ENCODE data around the gene TTC21A. TPM values are rescaled to one million over a fixed set of nuclear protein-coding genes. Genes with fewer than 3 reads are reported as not detected.

TTC21A gene
- total RNA-seq, 2 experiments from 2014 or later: 0.69 to 0.79 TPM

DNA sequence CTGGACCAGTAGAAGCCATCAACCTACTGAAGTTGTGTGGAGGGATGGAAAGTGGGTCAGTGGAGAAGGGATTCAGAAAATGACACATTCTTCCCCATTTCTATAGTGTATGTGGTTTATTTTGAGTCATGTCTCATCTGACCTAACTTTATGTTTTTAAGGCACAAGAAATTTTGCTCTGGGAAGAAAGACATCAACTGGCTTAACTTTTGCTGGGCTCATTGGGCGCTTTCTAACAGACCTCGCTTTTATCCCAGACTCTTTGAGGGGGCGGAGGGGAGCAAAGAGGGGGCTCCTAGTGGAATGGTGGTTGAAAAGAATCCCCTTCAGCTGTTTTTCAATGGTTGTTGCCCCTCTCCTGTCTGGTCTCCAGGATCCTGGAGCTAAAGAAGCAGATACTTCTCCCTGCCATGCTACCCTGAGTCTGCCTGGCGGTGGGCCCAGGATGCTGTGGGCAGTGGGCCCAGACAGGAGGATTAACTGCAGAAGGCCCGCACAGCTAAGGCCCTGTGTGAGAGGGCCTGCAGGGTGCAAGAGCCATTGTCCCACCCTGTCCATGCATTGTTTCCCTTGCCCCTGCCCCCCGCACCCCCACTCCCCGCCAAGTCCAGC, 31.4 kb downstream of the TTC21A start:
- Mint-ChIP-seq H3K4me1 (ENCODE audit: low read depth) (peaks cover 36% of the 10 kb centered on the region), H3K27ac (peak overlapping the region; percentile 48), H3K36me3 (ENCODE audit: low read depth) (peaks cover 38% of the 10 kb centered on the region), H3K9me3 (no peaks in the 10 kb centered on the region), H3K4me3 (no peak overlapping the region), H3K27me3 (no peaks in the 10 kb centered on the region)
- intact Hi-C loops (cut with micrococcal nuclease): no loop called here
- TF ChIP-seq CTCF (IDR thresholded peaks at IDR 0.05): no peak
- DNase-seq (no peak), ATAC-seq (peak; percentile 34)
- POLR2A ChIA-PET: interaction anchor here (0.8 to 1.3 kb wide), 3 partner anchors 11 to 40 kb away, joined by 4 to 5 read pairs (median 5); no protein-coding TSS in a partner anchor
- CTCF ChIA-PET: no interaction called here

- ATAC-seq (no peak), DNase-seq (no peak)
- no peak for TF ChIP-seq CTCF (IDR thresholded peaks at IDR 0.05)
- no peaks in the 10 kb centered on the region for H3K9me3 Mint-ChIP-seq
- peaks cover 36% of the 10 kb centered on the region for H3K4me1 Mint-ChIP-seq (ENCODE audit: low read depth)
- no peak overlapping the region for H3K4me3 Mint-ChIP-seq
- ChIA-PET POLR2A (interaction anchor here (0.8 to 1.3 kb wide), 3 partner anchors 12 to 39 kb away, joined by 4 to 5 read pairs (median 5); no protein-coding TSS in a partner anchor), CTCF (no interaction called here)
- no peaks in the 10 kb centered on the region for H3K27me3 Mint-ChIP-seq
- H3K36me3 Mint-ChIP-seq (ENCODE audit: low read depth): peaks cover 43% of the 10 kb centered on the region
- no peak overlapping the region for H3K27ac Mint-ChIP-seq
- intact Hi-C loops (cut with micrococcal nuclease): no loop called here
Measured at GRCh38 chr3:39139442-39139841, 32.0 kb downstream of the TTC21A start.

GRCh38 chr3:39140341-39140971, 33.0 kb downstream of the TTC21A start:
- DNase-seq (no peak), ATAC-seq (no peak)
- no peaks in the 10 kb centered on the region for H3K9me3 Mint-ChIP-seq
- peaks cover 39% of the 10 kb centered on the region for H3K4me1 Mint-ChIP-seq (ENCODE audit: low read depth)
- peaks cover 53% of the 10 kb centered on the region for H3K36me3 Mint-ChIP-seq (ENCODE audit: low read depth)
- TF ChIP-seq CTCF (IDR thresholded peaks at IDR 0.05): no peak
- POLR2A ChIA-PET: interaction anchor here (0.9 to 1.9 kb wide), 5 partner anchors 10 to 49 kb away, joined by 3 to 7 read pairs (median 3); partner anchors contain the start of gene TTC21A
- peak overlapping the region; percentile 26 for H3K27ac Mint-ChIP-seq
- no peak overlapping the region for H3K4me3 Mint-ChIP-seq
- CTCF ChIA-PET: interaction anchor here (0.7 kb wide), 1 partner anchor 148 kb away, joined by 3 read pairs; no protein-coding TSS in a partner anchor
- no peaks in the 10 kb centered on the region for H3K27me3 Mint-ChIP-seq
- intact Hi-C loops (cut with micrococcal nuclease): no loop called here

DNA sequence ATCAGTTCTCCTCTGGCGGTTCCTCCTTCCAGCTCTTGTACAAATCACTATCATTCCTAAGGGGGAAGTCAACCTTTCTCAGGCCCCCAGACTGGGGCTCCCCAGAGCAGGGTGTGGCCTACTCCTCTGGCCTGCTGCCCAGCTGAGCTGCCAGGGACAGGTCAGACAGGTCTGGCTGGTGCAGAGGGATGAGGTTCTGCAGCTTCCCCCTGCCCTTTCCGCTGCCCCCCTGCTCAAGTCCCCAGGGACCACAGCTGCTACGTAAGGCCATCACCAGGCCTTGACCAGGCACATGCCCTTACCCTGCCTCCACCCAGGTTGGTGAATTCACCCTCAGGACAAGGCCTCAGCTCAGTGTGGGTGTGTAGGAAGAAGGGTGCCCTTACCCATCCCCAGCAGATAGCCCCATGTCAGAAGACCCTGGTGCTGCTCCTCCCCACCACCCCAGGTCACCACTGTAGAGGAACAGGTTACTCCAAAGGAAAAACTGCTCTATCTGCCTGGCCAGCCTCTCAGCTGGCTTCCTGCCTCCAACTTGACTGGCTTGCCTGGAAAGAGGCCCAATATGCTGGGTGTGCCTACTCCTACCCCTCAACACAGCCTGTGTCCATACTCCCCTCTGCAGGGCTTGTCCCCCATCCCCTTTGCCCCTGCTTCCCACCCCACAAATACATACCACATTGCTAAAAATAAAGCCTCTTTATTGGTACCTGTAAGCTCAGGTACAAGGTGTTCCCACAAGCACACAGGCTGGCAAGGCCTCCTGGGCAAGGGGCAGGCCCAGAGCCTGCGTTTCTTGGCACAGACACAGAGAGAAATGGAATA, 33.9 kb downstream of the TTC21A start:
- H3K27ac Mint-ChIP-seq: peak overlapping the region; percentile 30
- DNase-seq (no peak), ATAC-seq (no peak)
- peaks cover 47% of the 10 kb centered on the region for H3K4me1 Mint-ChIP-seq (ENCODE audit: low read depth)
- ChIA-PET CTCF (interaction anchor here (1.8 kb wide), 1 partner anchor 48 kb away, joined by 4 read pairs; no protein-coding TSS in a partner anchor), POLR2A (interaction anchor here (0.7 to 1.9 kb wide), 9 partner anchors 10 to 60 kb away, joined by 3 to 7 read pairs (median 3); partner anchors contain the start of gene TTC21A)
- no peaks in the 10 kb centered on the region for H3K27me3 Mint-ChIP-seq
- H3K9me3 Mint-ChIP-seq: no peaks in the 10 kb centered on the region
- peaks cover 61% of the 10 kb centered on the region for H3K36me3 Mint-ChIP-seq (ENCODE audit: low read depth)
- intact Hi-C loops (cut with micrococcal nuclease): no loop called here
- no peak overlapping the region for H3K4me3 Mint-ChIP-seq
- TF ChIP-seq CTCF (IDR thresholded peaks at IDR 0.05): no peak

All from activated CD8-positive, alpha-beta T cell treated with anti-CD3 and anti-CD28 coated beads for 36 hours (primary cell).